HepG2 (cell line): ENCODE results near the gene HOXC9. TPM values are rescaled to one million over a fixed set of nuclear protein-coding genes. Genes with fewer than 3 reads are reported as not detected.

Source experiments
- ATAD3A ChIP-seq: sonication (generic); formaldehyde crosslinking; IDR thresholded peaks from 2 replicates; pipeline ENCODE4 v1.4.0; 2020; ENCODE audit warnings: missing genetic modification reagents
- CREB3 ChIP-seq: sonication (generic); formaldehyde crosslinking; IDR thresholded peaks from 2 replicates; pipeline ENCODE4 v1.5.0; 2020; ENCODE audit warnings: missing genetic modification reagents
- HNF1A ChIP-seq, 2 experiments: sonication (generic) in 1 of 2; formaldehyde crosslinking in 1 of 2; IDR thresholded peaks; 2 replicates each; pipeline versions ENCODE4 v1.4.0 to v1.6.1; 2016 to 2020; ENCODE audit warnings: borderline replicate concordance in 1 of 2, low read depth in 1 of 2, mild to moderate bottlenecking in 1 of 2, missing genetic modification reagents in 1 of 2
- HNRNPH1 ChIP-seq: fragments of 200-400 bp; formaldehyde crosslinking; optimal IDR thresholded peaks from 2 replicates; pipeline ENCODE3; 2017; ENCODE audit warnings: mild to moderate bottlenecking, low read depth, low read length
- HOXA3 ChIP-seq: sonication (generic); formaldehyde crosslinking; IDR thresholded peaks from 2 replicates; pipeline ENCODE4 v1.5.0; 2020; ENCODE audit warnings: missing genetic modification reagents
- KDM1A ChIP-seq: IDR thresholded peaks from 2 replicates; pipeline ENCODE4 v1.6.1; 2016; ENCODE audit warnings: missing compliant biosample characterization
- KDM2A ChIP-seq: sonication (generic); formaldehyde crosslinking; IDR thresholded peaks from 2 replicates; pipeline ENCODE4 v1.4.0; 2020; ENCODE audit warnings: low read depth, missing genetic modification reagents, borderline replicate concordance
- MXD4 ChIP-seq: IDR thresholded peaks from 2 replicates; pipeline ENCODE4 v1.6.1; 2016; ENCODE audit warnings: mild to moderate bottlenecking, missing biosample characterization, missing genetic modification reagents
- RBM22 ChIP-seq: fragments of 200-400 bp; formaldehyde crosslinking; optimal IDR thresholded peaks from 2 replicates; pipeline ENCODE3; 2017; ENCODE audit warnings: mild to moderate bottlenecking, low read length, moderate library complexity
- ZNF101 ChIP-seq: sonication (generic); formaldehyde crosslinking; IDR thresholded peaks from 2 replicates; pipeline ENCODE4 v1.4.0; 2020; ENCODE audit warnings: mild to moderate bottlenecking, low read depth, missing genetic modification reagents, borderline replicate concordance
- ZNF263 ChIP-seq: sonication (generic); formaldehyde crosslinking; IDR thresholded peaks from 2 replicates; pipeline ENCODE4 v1.4.0; 2020; ENCODE audit warnings: missing genetic modification reagents
- ZNF768 ChIP-seq: sonication (generic); formaldehyde crosslinking; IDR thresholded peaks from 2 replicates; pipeline ENCODE4 v1.4.0; 2020; ENCODE audit warnings: missing genetic modification reagents
- polyA plus RNA-seq, 8 experiments: library from polyadenylated mRNA; depleted of rRNA in 3 of 8; stranded (reverse) in 7 of 8; unstranded in 1 of 8; fragments of >200 nt; fragmentation: Illumina TruSeq in 4 of 8; extraction: Trizol in 4 of 8; gene quantifications; 2 replicates each; pipeline versions ENCODE4 v1.2.1 to v1.2.3, GENCODE V29; 2011 to 2016; ENCODE audit warnings: low read depth in 4 of 8, missing spikeins in 1 of 8, mixed read lengths in 1 of 8; ENCODE audit not compliant: insufficient read depth in 1 of 8
- total RNA-seq, 5 experiments: library from RNA; depleted of rRNA; stranded (reverse); fragments of >200 nt; fragmentation: Illumina TruSeq; extraction: Trizol; gene quantifications; 2 replicates each; pipeline ENCODE4 v1.2.3, GENCODE V29; 2016; ENCODE audit warnings: low read depth in 1 of 5
- TF ChIP-seq, protein P1 (sequence below): sonication (generic); formaldehyde crosslinking; IDR thresholded peaks from 2 replicates; pipeline ENCODE4 v1.4.0; 2020; ENCODE audit warnings: mild to moderate bottlenecking, missing genetic modification reagents
- TF ChIP-seq, protein P2 (sequence below): sonication (generic); formaldehyde crosslinking; IDR thresholded peaks from 2 replicates; pipeline ENCODE4 v1.9.0; 2022; ENCODE audit warnings: missing genetic modification reagents, mild to moderate bottlenecking, borderline replicate concordance
- TF ChIP-seq, protein P3 (sequence below): sonication (generic); formaldehyde crosslinking; conservative IDR thresholded peaks from 2 replicates; pipeline ENCODE4 v1.8.0; 2022; ENCODE audit warnings: mild to moderate bottlenecking, moderate library complexity, missing genetic modification reagents

The HOXC9 gene
- total and polyA plus RNA-seq, 2 of the 13 experiments (the other 11 are each of a cell fraction or from before 2014, with no cell fraction given): 0.11 to 1.1 TPM

DNA sequence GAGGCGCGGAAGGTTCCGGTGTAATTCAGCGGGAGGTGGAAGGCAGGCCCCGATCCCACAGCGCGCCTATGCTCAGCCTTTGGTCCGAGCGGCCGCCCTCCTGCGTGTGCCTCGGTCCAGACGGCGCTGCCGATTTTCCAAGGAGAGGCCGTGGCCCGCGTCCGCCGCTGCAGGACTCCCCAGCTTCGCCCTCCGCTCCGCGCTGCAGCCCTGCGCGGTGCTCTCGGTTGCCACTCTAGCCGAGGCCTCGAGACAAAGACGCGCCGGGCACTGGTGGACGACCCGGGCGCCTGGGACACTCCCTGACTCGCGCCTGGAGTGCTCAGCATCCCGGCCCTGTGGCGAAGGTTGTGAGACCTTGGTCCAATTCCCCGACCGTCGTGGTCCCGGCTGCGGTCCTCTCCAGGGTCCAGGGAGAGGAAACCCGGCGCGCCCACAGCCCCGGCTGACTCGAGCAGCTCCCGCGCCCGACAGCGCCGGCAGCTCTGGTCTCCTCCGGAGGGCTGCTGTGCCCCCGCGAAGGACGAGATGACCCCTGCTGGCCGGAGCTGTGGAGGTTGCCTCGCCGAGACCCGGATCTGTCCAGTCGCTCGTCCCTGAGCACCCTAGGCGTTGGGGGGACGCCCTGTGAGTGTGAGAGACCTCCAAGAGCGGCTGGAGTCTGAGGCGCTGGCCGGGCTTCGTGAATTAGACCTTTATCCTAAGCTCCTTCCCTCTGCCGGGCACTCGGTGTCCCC lies 38.8 kb upstream of the HOXC9 start (continued):
- no peak for TF ChIP-seq RBM22
- TF ChIP-seq ZNF768 (CRISPR knock-in tag): peak; percentile 25; the same call in 1 of the 2 replicates
- TF ChIP-seq, protein P1, sequence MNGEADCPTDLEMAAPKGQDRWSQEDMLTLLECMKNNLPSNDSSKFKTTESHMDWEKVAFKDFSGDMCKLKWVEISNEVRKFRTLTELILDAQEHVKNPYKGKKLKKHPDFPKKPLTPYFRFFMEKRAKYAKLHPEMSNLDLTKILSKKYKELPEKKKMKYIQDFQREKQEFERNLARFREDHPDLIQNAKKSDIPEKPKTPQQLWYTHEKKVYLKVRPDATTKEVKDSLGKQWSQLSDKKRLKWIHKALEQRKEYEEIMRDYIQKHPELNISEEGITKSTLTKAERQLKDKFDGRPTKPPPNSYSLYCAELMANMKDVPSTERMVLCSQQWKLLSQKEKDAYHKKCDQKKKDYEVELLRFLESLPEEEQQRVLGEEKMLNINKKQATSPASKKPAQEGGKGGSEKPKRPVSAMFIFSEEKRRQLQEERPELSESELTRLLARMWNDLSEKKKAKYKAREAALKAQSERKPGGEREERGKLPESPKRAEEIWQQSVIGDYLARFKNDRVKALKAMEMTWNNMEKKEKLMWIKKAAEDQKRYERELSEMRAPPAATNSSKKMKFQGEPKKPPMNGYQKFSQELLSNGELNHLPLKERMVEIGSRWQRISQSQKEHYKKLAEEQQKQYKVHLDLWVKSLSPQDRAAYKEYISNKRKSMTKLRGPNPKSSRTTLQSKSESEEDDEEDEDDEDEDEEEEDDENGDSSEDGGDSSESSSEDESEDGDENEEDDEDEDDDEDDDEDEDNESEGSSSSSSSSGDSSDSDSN (CRISPR knock-in tag): peak; percentile 61
- no peak for TF ChIP-seq ATAD3A (CRISPR knock-in tag)
- TF ChIP-seq HNRNPH1: no peak
- TF ChIP-seq MXD4 (CRISPR knock-in tag): no peak
- TF ChIP-seq ZNF263 (CRISPR knock-in tag): peak; percentile 25; the same call in 1 of the 2 replicates
- no peak for TF ChIP-seq ZNF101 (CRISPR knock-in tag)
- TF ChIP-seq, protein P2, sequence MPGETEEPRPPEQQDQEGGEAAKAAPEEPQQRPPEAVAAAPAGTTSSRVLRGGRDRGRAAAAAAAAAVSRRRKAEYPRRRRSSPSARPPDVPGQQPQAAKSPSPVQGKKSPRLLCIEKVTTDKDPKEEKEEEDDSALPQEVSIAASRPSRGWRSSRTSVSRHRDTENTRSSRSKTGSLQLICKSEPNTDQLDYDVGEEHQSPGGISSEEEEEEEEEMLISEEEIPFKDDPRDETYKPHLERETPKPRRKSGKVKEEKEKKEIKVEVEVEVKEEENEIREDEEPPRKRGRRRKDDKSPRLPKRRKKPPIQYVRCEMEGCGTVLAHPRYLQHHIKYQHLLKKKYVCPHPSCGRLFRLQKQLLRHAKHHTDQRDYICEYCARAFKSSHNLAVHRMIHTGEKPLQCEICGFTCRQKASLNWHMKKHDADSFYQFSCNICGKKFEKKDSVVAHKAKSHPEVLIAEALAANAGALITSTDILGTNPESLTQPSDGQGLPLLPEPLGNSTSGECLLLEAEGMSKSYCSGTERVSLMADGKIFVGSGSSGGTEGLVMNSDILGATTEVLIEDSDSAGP (CRISPR knock-in tag): peak; percentile 47; the same call in 1 of the 2 replicates
- no peak for TF ChIP-seq HOXA3 (CRISPR knock-in tag)
- TF ChIP-seq, protein P3, sequence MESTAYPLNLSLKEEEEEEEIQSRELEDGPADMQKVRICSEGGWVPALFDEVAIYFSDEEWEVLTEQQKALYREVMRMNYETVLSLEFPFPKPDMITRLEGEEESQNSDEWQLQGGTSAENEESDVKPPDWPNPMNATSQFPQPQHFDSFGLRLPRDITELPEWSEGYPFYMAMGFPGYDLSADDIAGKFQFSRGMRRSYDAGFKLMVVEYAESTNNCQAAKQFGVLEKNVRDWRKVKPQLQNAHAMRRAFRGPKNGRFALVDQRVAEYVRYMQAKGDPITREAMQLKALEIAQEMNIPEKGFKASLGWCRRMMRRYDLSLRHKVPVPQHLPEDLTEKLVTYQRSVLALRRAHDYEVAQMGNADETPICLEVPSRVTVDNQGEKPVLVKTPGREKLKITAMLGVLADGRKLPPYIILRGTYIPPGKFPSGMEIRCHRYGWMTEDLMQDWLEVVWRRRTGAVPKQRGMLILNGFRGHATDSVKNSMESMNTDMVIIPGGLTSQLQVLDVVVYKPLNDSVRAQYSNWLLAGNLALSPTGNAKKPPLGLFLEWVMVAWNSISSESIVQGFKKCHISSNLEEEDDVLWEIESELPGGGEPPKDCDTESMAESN: no peak
- TF ChIP-seq CREB3 (CRISPR knock-in tag): no peak
- no peak for TF ChIP-seq HNF1A (IDR thresholded peaks at IDR 0.05; ENCODE audit: low read depth)
- TF ChIP-seq HNF1A (CRISPR knock-in tag; IDR thresholded peaks at IDR 0.05; ENCODE audit: borderline replicate concordance): no peak
- TF ChIP-seq KDM2A: peak; percentile 48; the same call in 1 of the 2 replicates
- TF ChIP-seq KDM1A: no peak
